DLD1 (cell line): Measurements from ENCODE around the gene ZNF280D.

Experiments used
- in situ Hi-C: cut with HindIII; loops from 2 replicates; pipeline ENCODE4 v1.10.0; 2017; ENCODE audit warnings: low sequenced_read_pairs

ZNF280D gene

GRCh38 chr15:56749982-56750381, 16.7 kb upstream of the ZNF280D start:
- in situ Hi-C loops: no loop called here

GRCh38 chr15:56744701-56745683, 11.7 kb upstream of the ZNF280D start:
- in situ Hi-C loops: no loop called here

GRCh38 chr15:56741541-56741940, 8.2 kb upstream of the ZNF280D start:
- in situ Hi-C loops: no loop called here

- in situ Hi-C loops: no loop called here
Measured at GRCh38 chr15:56739964-56740640, 6.8 kb upstream of the ZNF280D start.

GRCh38 chr15:56739474-56739873, 6.2 kb upstream of the ZNF280D start:
- in situ Hi-C loops: no loop called here

GRCh38 chr15:56737791-56738190, 4.5 kb upstream of the ZNF280D start:
- in situ Hi-C loops: no loop called here

- in situ Hi-C loops: no loop called here
Measured at GRCh38 chr15:56736881-56737707, 3.8 kb upstream of the ZNF280D start.

GRCh38 chr15:56736308-56736707, 3.0 kb upstream of the ZNF280D start:
- in situ Hi-C loops: no loop called here

- in situ Hi-C loops: no loop called here
Measured at GRCh38 chr15:56735589-56735988, 2.3 kb upstream of the ZNF280D start.

- in situ Hi-C loops: no loop called here
Measured at GRCh38 chr15:56734013-56734635, 815 bp upstream of the ZNF280D start.

GRCh38 chr15:56732886-56733135, 498 bp downstream of the ZNF280D start:
- in situ Hi-C loops: no loop called here

- in situ Hi-C loops: no loop called here
Measured at GRCh38 chr15:56732135-56732885, 999 bp downstream of the ZNF280D start.

- in situ Hi-C loops: no loop called here
Measured at GRCh38 chr15:56731548-56731947, 1.8 kb downstream of the ZNF280D start.

GRCh38 chr15:56729561-56729960, 3.7 kb downstream of the ZNF280D start:
- in situ Hi-C loops: no loop called here

GRCh38 chr15:56725386-56725785, 7.9 kb downstream of the ZNF280D start:
- in situ Hi-C loops: no loop called here

- in situ Hi-C loops: no loop called here
Measured at GRCh38 chr15:56724232-56724631, 9.1 kb downstream of the ZNF280D start.

- in situ Hi-C loops: no loop called here
Measured at GRCh38 chr15:56723787-56724186, 9.5 kb downstream of the ZNF280D start.

GRCh38 chr15:56719774-56720555, 13.3 kb downstream of the ZNF280D start:
- in situ Hi-C loops: no loop called here

GRCh38 chr15:56719021-56719612, 14.2 kb downstream of the ZNF280D start:
- in situ Hi-C loops: no loop called here
